Keratinocyte (primary cell): Measurements from ENCODE around the gene TBC1D14. TPM values are rescaled to one million over a fixed set of nuclear protein-coding genes. Genes with fewer than 3 reads are reported as not detected.

Source experiments
- DNase-seq: peaks from one replicate; pipeline ENCODE4 v3.0.0-alpha.2; 2011; ENCODE audit warnings: low read depth, missing footprints, low spot score
- FAIRE-seq: peaks from 2 replicates; lab custom pipeline; 2011; peaks lifted over from hg19 to GRCh38; lab: Jason Lieb, UNC
- H2AFZ ChIP-seq: 2 replicates; pipeline ENCODE4 v1.6.0; 2012; ENCODE audit warnings: low read length, control low read depth, inconsistent platforms; ENCODE audit not compliant: control insufficient read depth
- H3K27ac ChIP-seq: 2 replicates; pipeline ENCODE4 v1.5.1; 2011; ENCODE audit warnings: low read length; ENCODE audit not compliant: control insufficient read depth, insufficient read depth
- H3K27me3 ChIP-seq: 3 replicates; pipeline ENCODE4 v1.6.0; 2011; ENCODE audit warnings: low read length; ENCODE audit not compliant: control insufficient read depth, insufficient read depth; ENCODE audit errors: extremely low read depth
- H3K36me3 ChIP-seq, 2 experiments: 2 replicates in 1 of 2; 3 replicates in 1 of 2; pipeline ENCODE4 v1.5.1; 2011; ENCODE audit warnings: low read length in 2 of 2, mild to moderate bottlenecking in 1 of 2; ENCODE audit not compliant: control insufficient read depth in 2 of 2, insufficient read depth in 2 of 2; ENCODE audit errors: extremely low read depth in 1 of 2
- H3K4me1 ChIP-seq: 3 replicates; pipeline ENCODE4 v1.5.1; 2011; ENCODE audit warnings: low read length; ENCODE audit not compliant: control insufficient read depth, insufficient read depth; ENCODE audit errors: extremely low read depth
- H3K4me2 ChIP-seq: 3 replicates; pipeline ENCODE4 v1.6.0; 2011; ENCODE audit warnings: low read depth, low read length; ENCODE audit not compliant: control insufficient read depth, insufficient read depth; ENCODE audit errors: extremely low read depth
- H3K4me3 ChIP-seq, 3 experiments: fragments of 200-600 bp in 1 of 3; sonication (generic) in 1 of 3; 2 replicates in 2 of 3; 3 replicates in 1 of 3; pipeline ENCODE4 v1.5.1; 2011 to 2016; ENCODE audit warnings: low read length in 3 of 3, mild to moderate bottlenecking in 3 of 3, control low read depth in 2 of 3, inconsistent platforms in 1 of 3, low read depth in 1 of 3, mixed read lengths in 1 of 3, mixed run types in 1 of 3, moderate library complexity in 1 of 3; ENCODE audit not compliant: control insufficient read depth in 2 of 3, insufficient read depth in 2 of 3; ENCODE audit errors: extremely low read depth in 1 of 3
- H3K79me2 ChIP-seq: 2 replicates; pipeline ENCODE4 v1.6.0; 2012; ENCODE audit warnings: low read length; ENCODE audit not compliant: control insufficient read depth, insufficient read depth
- H3K9ac ChIP-seq: 3 replicates; pipeline ENCODE4 v1.6.0; 2011; ENCODE audit warnings: low read length; ENCODE audit not compliant: control insufficient read depth, insufficient read depth; ENCODE audit errors: extremely low read depth
- H3K9me1 ChIP-seq: 3 replicates; pipeline ENCODE4 v1.6.0; 2011; ENCODE audit warnings: low read length; ENCODE audit not compliant: control insufficient read depth, insufficient read depth; ENCODE audit errors: extremely low read depth
- H3K9me3 ChIP-seq: 2 replicates; pipeline ENCODE4 v1.5.1; 2012; ENCODE audit warnings: low read depth, low read length; ENCODE audit not compliant: control insufficient read depth
- H4K20me1 ChIP-seq: 3 replicates; pipeline ENCODE4 v1.6.0; 2011; ENCODE audit warnings: low read length; ENCODE audit not compliant: control insufficient read depth, insufficient read depth; ENCODE audit errors: extremely low read depth
- EZH2 ChIP-seq: IDR thresholded peaks from one replicate; pipeline ENCODE4 v1.6.1; 2012; ENCODE audit warnings: inconsistent platforms, mild to moderate bottlenecking, low read length, moderate library complexity
- dilution Hi-C: fragments of 300-500 bp; cut with MboI; formaldehyde crosslinking; loops from one replicate; pipeline ENCODE4 v1.7.0; 2020; ENCODE audit warnings: low sequenced_read_pairs; ENCODE audit not compliant: extremely low pct_ligation_motif_present
- polyA plus RNA-seq, 5 experiments: library from polyadenylated mRNA; depleted of rRNA in 3 of 5; stranded (reverse) in 3 of 5; stranded (forward) in 1 of 5; unstranded in 1 of 5; fragments of >200 nt; gene quantifications; 1 replicate in 1 of 5; 2 replicates in 3 of 5; 3 replicates in 1 of 5; pipeline versions ENCODE4 v1.2.1 to v1.2.3, GENCODE V29; 2011 to 2012; ENCODE audit warnings: missing spikeins in 2 of 5, low read depth in 1 of 5, low replicate concordance in 1 of 5
- TF ChIP-seq, protein P1 (sequence below), 3 experiments: IDR thresholded peaks in 1 of 3; conservative IDR thresholded peaks in 1 of 3; optimal IDR thresholded peaks in 1 of 3; 2 replicates in 2 of 3; 3 replicates in 1 of 3; pipeline versions ENCODE3 to v1.5.1; 2011; ENCODE audit warnings: low read length in 3 of 3, mild to moderate bottlenecking in 3 of 3, moderate library complexity in 2 of 3, control low read depth in 1 of 3, inconsistent platforms in 1 of 3; ENCODE audit not compliant: insufficient read depth in 2 of 3; ENCODE audit errors: extremely low read depth in 1 of 3

Gene TBC1D14
- polyA plus RNA-seq, 1 donor (not counting 4 experiments of a cell fraction or from before 2014, with no cell fraction given), result 55.1 TPM

DNA sequence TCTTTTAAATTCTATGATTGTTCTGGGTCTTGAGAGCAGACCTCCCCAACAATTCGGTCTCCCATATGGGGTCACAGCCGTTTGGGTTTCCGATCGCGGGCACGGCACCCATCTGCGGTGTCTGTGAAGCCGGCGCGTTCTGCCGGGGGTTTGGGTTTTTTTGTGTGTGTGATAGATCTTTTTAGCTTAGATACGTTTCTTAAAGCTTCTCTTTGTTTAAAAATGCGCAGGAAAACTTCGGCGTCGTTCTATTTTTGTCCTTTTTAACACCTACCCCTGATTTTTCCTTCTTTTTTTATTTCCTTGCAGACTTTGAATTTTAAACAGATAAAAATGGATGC lies 34.2 kb downstream of the TBC1D14 start:
- H2AFZ ChIP-seq, result no peak overlapping the region
- H4K20me1 ChIP-seq, result no peaks in the 10 kb centered on the region
- no peak overlapping the region for H3K27ac ChIP-seq
- no peak overlapping the region for H3K9ac ChIP-seq
- FAIRE-seq (no peak), DNase-seq (no peak)
- dilution Hi-C loops, result no loop called here
- H3K36me3 ChIP-seq, result peaks cover 0 to 1% of the 10 kb centered on the region in 2 experiments
- TF ChIP-seq, protein P1, sequence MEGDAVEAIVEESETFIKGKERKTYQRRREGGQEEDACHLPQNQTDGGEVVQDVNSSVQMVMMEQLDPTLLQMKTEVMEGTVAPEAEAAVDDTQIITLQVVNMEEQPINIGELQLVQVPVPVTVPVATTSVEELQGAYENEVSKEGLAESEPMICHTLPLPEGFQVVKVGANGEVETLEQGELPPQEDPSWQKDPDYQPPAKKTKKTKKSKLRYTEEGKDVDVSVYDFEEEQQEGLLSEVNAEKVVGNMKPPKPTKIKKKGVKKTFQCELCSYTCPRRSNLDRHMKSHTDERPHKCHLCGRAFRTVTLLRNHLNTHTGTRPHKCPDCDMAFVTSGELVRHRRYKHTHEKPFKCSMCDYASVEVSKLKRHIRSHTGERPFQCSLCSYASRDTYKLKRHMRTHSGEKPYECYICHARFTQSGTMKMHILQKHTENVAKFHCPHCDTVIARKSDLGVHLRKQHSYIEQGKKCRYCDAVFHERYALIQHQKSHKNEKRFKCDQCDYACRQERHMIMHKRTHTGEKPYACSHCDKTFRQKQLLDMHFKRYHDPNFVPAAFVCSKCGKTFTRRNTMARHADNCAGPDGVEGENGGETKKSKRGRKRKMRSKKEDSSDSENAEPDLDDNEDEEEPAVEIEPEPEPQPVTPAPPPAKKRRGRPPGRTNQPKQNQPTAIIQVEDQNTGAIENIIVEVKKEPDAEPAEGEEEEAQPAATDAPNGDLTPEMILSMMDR (optimal IDR thresholded peaks at IDR 0.05 in 1 of 3, IDR thresholded peaks at IDR 0.05 in 1 of 3, conservative IDR thresholded peaks at IDR 0.05 in 1 of 3; ENCODE audit: extremely low read depth in 1 of 3, insufficient read depth in 2 of 3, low read length in 3 of 3), result no peak
- TF ChIP-seq EZH2, result no peak
- H3K9me1 ChIP-seq, result no peaks in the 10 kb centered on the region
- H3K4me3 ChIP-seq, result no peak overlapping the region
- H3K4me1 ChIP-seq, result peaks cover 22% of the 10 kb centered on the region
- no peaks in the 10 kb centered on the region for H3K9me3 ChIP-seq
- no peaks in the 10 kb centered on the region for H3K27me3 ChIP-seq
- H3K79me2 ChIP-seq, result no peaks in the 10 kb centered on the region
- H3K4me2 ChIP-seq, result no peak overlapping the region

DNA sequence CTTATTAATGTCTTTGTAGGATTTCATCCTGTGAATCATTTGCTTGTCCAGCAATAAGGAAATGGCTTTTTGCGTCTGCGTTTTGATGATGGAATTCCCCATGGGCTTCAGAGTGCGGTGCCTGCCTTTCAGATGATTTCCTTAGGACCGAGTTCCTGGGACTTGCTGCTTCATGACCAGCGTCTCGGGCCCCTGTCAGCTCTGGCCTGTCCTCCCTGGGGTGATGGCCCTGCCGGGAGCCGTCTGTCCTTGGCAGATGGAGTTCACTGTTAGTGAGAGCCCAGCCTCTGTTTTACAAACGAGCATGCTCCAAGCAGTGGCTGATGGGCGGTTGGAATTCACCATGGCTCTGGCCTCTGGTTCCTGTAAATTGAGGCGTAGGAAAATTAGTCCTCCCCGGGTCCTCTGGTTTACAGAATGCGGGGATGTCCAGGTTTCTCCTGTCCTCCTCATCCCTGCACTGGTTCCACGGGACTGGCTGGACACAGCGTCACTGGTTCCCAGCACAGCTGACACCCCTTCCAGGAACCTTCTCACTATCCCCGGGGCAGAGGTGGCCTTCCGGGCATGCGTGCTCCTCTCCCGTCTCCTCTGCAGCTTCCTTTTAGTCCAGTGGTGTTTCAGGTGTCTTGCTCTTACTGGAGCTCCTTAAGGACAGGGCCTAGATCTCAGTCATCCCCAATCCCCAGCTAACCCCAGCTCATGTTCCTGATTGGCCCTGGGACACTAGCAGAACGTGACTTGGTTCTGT lies 34.9 kb downstream of the TBC1D14 start:
- DNase-seq (no peak), FAIRE-seq (no peak)
- Histone ChIP-seq H3K27me3 (no peaks in the 10 kb centered on the region), H3K4me1 (peaks cover 22% of the 10 kb centered on the region), H2AFZ (no peak overlapping the region), H3K4me2 (no peak overlapping the region), H3K79me2 (no peaks in the 10 kb centered on the region), H3K27ac (no peak overlapping the region), H3K9ac (no peak overlapping the region), H4K20me1 (no peaks in the 10 kb centered on the region), H3K9me1 (no peaks in the 10 kb centered on the region), H3K9me3 (no peaks in the 10 kb centered on the region), H3K36me3 (no peaks in the 10 kb centered on the region), H3K4me3 (no peak overlapping the region)
- TF ChIP-seq EZH2, result no peak
- TF ChIP-seq, protein P1 (optimal IDR thresholded peaks at IDR 0.05 in 1 of 3, IDR thresholded peaks at IDR 0.05 in 1 of 3, conservative IDR thresholded peaks at IDR 0.05 in 1 of 3; ENCODE audit: extremely low read depth in 1 of 3, insufficient read depth in 2 of 3, low read length in 3 of 3), result no peak
- dilution Hi-C loops, result no loop called here
